GM12878 (cell line): ENCODE data around the gene SORCS2.

Experiments used
- TCF7 ChIP-seq: IDR thresholded peaks from 2 replicates; pipeline ENCODE4 v1.6.1; 2014; ENCODE audit warnings: antibody characterized with exemption, borderline replicate concordance
- TF ChIP-seq, protein P1 (sequence below): fragments of 450-650 bp; conservative IDR thresholded peaks from 2 replicates; pipeline ENCODE4 v1.6.1; 2017; ENCODE audit warnings: mild to moderate bottlenecking, moderate library complexity

DNA sequence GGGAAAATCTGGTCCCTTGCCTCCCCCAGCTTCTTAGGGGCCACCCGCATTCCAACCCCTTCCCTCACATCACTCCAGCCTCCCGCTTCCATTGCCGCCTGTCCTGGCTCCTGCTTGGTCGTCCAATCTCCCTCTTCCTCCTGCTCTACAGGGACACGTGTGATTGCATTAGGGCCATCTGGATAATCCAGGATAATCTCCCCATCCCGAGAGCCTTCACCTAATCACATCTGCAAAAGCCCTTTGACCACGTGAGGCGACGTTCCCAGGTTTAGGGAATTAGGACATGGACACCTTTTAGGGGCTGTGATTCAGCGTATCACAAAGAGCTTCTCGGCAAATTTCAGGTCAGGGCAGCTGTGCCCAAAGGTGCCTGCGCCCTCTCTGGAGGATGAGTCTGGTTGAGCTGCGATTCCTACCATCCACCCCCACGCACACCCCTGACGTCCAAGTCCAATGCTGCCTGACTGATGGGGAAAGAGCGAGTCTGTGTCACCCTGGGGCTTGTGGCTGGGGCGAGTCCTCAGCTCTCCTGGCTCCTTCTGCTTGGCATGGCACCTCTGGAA is 137.8 kb downstream of the SORCS2 start:
- TF ChIP-seq, protein P1, sequence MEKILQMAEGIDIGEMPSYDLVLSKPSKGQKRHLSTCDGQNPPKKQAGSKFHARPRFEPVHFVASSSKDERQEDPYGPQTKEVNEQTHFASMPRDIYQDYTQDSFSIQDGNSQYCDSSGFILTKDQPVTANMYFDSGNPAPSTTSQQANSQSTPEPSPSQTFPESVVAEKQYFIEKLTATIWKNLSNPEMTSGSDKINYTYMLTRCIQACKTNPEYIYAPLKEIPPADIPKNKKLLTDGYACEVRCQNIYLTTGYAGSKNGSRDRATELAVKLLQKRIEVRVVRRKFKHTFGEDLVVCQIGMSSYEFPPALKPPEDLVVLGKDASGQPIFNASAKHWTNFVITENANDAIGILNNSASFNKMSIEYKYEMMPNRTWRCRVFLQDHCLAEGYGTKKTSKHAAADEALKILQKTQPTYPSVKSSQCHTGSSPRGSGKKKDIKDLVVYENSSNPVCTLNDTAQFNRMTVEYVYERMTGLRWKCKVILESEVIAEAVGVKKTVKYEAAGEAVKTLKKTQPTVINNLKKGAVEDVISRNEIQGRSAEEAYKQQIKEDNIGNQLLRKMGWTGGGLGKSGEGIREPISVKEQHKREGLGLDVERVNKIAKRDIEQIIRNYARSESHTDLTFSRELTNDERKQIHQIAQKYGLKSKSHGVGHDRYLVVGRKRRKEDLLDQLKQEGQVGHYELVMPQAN, result no peak
- TF ChIP-seq TCF7, result no peak
